OCI-LY1 (cell line): ENCODE measurements around the gene TF.

Experiments used
- H2AFZ ChIP-seq: fragments of 200-600 bp; sonication (generic), shearing (Covaris generic); 2 replicates; pipeline ENCODE4 v1.6.0; 2014; ENCODE audit warnings: antibody characterized with exemption, mild to moderate bottlenecking, low read length
- H3F3A ChIP-seq: fragments of 200-600 bp; sonication (generic), shearing (Covaris generic); 2 replicates; pipeline ENCODE4 v1.6.0; 2014; ENCODE audit warnings: mild to moderate bottlenecking, antibody characterized with exemption, low read length, moderate library complexity; ENCODE audit not compliant: insufficient read depth
- H3K27ac ChIP-seq: fragments of 200-600 bp; sonication (generic); 2 replicates; pipeline ENCODE4 v1.5.1; 2014; ENCODE audit warnings: low read length, mixed run types, mild to moderate bottlenecking, low read depth; ENCODE audit not compliant: poor library complexity, severe bottlenecking
- H3K27me3 ChIP-seq: fragments of 200-600 bp; sonication (generic); 2 replicates; pipeline ENCODE4 v1.6.0; 2014; ENCODE audit warnings: antibody characterized with exemption, mild to moderate bottlenecking, low read length, moderate library complexity; ENCODE audit not compliant: insufficient read depth
- H3K36me3 ChIP-seq: fragments of 200-600 bp; sonication (generic); 2 replicates; pipeline ENCODE4 v1.6.1; 2014; ENCODE audit warnings: mild to moderate bottlenecking, antibody characterized with exemption, low read length, moderate library complexity, mixed read lengths; ENCODE audit not compliant: insufficient read depth
- H3K4me1 ChIP-seq: fragments of 200-600 bp; sonication (generic); 2 replicates; pipeline ENCODE4 v1.5.1; 2014; ENCODE audit warnings: mild to moderate bottlenecking, low read length, moderate library complexity; ENCODE audit not compliant: insufficient read depth, severe bottlenecking
- H3K4me2 ChIP-seq: fragments of 200-600 bp; sonication (generic), shearing (Covaris generic); 2 replicates; pipeline ENCODE4 v1.6.1; 2014; ENCODE audit warnings: low read length
- H3K4me3 ChIP-seq: fragments of 200-600 bp; sonication (generic); 2 replicates; pipeline ENCODE4 v1.5.1; 2014; ENCODE audit warnings: low read length, low read depth, mild to moderate bottlenecking, mixed read lengths; ENCODE audit not compliant: poor library complexity, severe bottlenecking
- H3K79me2 ChIP-seq: fragments of 200-600 bp; shearing (Covaris generic); 2 replicates; pipeline ENCODE4 v1.6.1; 2016; ENCODE audit warnings: mixed run types, low read length, mixed read lengths; ENCODE audit not compliant: insufficient read depth
- H3K9ac ChIP-seq: fragments of 200-600 bp; sonication (generic), shearing (Covaris generic); 2 replicates; pipeline ENCODE4 v1.6.1; 2014; ENCODE audit warnings: mild to moderate bottlenecking, low read length, mixed read lengths
- H3K9me2 ChIP-seq: fragments of 200-600 bp; sonication (generic), shearing (Covaris generic); 2 replicates; pipeline ENCODE4 v1.6.1; 2014; ENCODE audit warnings: low read depth, mild to moderate bottlenecking, low read length, mixed read lengths
- H3K9me3 ChIP-seq: fragments of 200-600 bp; shearing (Covaris generic); 2 replicates; pipeline ENCODE4 v1.6.1; 2014; ENCODE audit warnings: low read length, mixed read lengths
- H4K20me1 ChIP-seq: fragments of 200-600 bp; sonication (generic), shearing (Covaris generic); 2 replicates; pipeline ENCODE4 v1.6.0; 2016; ENCODE audit warnings: mild to moderate bottlenecking, low read length; ENCODE audit not compliant: insufficient read depth
- CTCF ChIP-seq: fragments of 200-600 bp; sonication (generic), shearing (Covaris generic); IDR thresholded peaks from 2 replicates; pipeline ENCODE4 v1.5.1; 2017; ENCODE audit warnings: mild to moderate bottlenecking, antibody characterized with exemption, low read length, moderate library complexity, mixed read lengths
- EZH2 ChIP-seq: fragments of 200-600 bp; sonication (generic), shearing (Covaris generic); IDR thresholded peaks from 2 replicates; pipeline ENCODE4 v1.8.0; 2017; ENCODE audit warnings: borderline replicate concordance, mixed run types, mild to moderate bottlenecking, antibody characterized with exemption, low read length, moderate library complexity, mixed read lengths

The TF gene

GRCh38 chr3:133757701-133758567, 11.7 kb downstream of the TF start:
- H3K4me2 ChIP-seq, result no peak overlapping the region
- no peaks in the 10 kb centered on the region for H3K4me1 ChIP-seq
- peaks cover 5% of the 10 kb centered on the region; the same call in 1 of the 2 replicates for H3K27me3 ChIP-seq
- H2AFZ ChIP-seq, result no peak overlapping the region
- no peak overlapping the region for H3K9ac ChIP-seq
- H3K36me3 ChIP-seq, result no peaks in the 10 kb centered on the region
- H3K27ac ChIP-seq, result no peak overlapping the region
- H3K4me3 ChIP-seq, result no peak overlapping the region
- H3K9me2 ChIP-seq, result no peaks in the 10 kb centered on the region
- H3K79me2 ChIP-seq, result no peaks in the 10 kb centered on the region
- no peaks in the 10 kb centered on the region for H3F3A ChIP-seq
- H4K20me1 ChIP-seq, result no peaks in the 10 kb centered on the region
- H3K9me3 ChIP-seq, result no peaks in the 10 kb centered on the region
- TF ChIP-seq CTCF, result no peak
- TF ChIP-seq EZH2, result no peak

- no peak overlapping the region for H2AFZ ChIP-seq
These were observed 12.4 kb downstream of the TF start for GRCh38 chr3:133758568-133758928.

GRCh38 chr3:133758964-133759739, 13.0 kb downstream of the TF start:
- Histone ChIP-seq H3K27me3 (peaks cover 5% of the 10 kb centered on the region; the same call in 1 of the 2 replicates), H3K9me3 (no peaks in the 10 kb centered on the region), H3K9me2 (no peaks in the 10 kb centered on the region), H3K4me1 (no peaks in the 10 kb centered on the region), H3K36me3 (no peaks in the 10 kb centered on the region), H3K9ac (no peak overlapping the region), H2AFZ (no peak overlapping the region), H3K27ac (no peak overlapping the region), H3F3A (no peaks in the 10 kb centered on the region), H3K4me2 (no peak overlapping the region), H3K79me2 (no peaks in the 10 kb centered on the region), H3K4me3 (no peak overlapping the region), H4K20me1 (no peaks in the 10 kb centered on the region)
- TF ChIP-seq CTCF, result no peak

More at GRCh38 chr3:133758568-133758928, 12.4 kb downstream of the TF start:
- Histone ChIP-seq H3K9me3 (no peaks in the 10 kb centered on the region), H3K9ac (no peak overlapping the region), H3F3A (no peaks in the 10 kb centered on the region), H3K36me3 (no peaks in the 10 kb centered on the region), H3K79me2 (no peaks in the 10 kb centered on the region), H3K4me3 (no peak overlapping the region), H3K9me2 (no peaks in the 10 kb centered on the region), H4K20me1 (no peaks in the 10 kb centered on the region), H3K4me2 (no peak overlapping the region), H3K27me3 (peaks cover 5% of the 10 kb centered on the region; the same call in 1 of the 2 replicates), H3K4me1 (no peaks in the 10 kb centered on the region), H3K27ac (no peak overlapping the region)
- no peak for TF ChIP-seq EZH2
- no peak for TF ChIP-seq CTCF
